ENCODE data around the gene YPEL5. TPM values are rescaled to one million over a fixed set of nuclear protein-coding genes. Genes with fewer than 3 reads are reported as not detected.
A peak's percentile ranks its signal among the peaks of the same experiment; 100 is the strongest.
"Not testable (repeated sequence)": the region's sequence is repeated elsewhere in the genome, so short reads cannot be mapped to it uniquely, and the experiment has no call there.

The YPEL5 gene
- 154 and 187 TPM in 2 replicates for total RNA-seq

DNA sequence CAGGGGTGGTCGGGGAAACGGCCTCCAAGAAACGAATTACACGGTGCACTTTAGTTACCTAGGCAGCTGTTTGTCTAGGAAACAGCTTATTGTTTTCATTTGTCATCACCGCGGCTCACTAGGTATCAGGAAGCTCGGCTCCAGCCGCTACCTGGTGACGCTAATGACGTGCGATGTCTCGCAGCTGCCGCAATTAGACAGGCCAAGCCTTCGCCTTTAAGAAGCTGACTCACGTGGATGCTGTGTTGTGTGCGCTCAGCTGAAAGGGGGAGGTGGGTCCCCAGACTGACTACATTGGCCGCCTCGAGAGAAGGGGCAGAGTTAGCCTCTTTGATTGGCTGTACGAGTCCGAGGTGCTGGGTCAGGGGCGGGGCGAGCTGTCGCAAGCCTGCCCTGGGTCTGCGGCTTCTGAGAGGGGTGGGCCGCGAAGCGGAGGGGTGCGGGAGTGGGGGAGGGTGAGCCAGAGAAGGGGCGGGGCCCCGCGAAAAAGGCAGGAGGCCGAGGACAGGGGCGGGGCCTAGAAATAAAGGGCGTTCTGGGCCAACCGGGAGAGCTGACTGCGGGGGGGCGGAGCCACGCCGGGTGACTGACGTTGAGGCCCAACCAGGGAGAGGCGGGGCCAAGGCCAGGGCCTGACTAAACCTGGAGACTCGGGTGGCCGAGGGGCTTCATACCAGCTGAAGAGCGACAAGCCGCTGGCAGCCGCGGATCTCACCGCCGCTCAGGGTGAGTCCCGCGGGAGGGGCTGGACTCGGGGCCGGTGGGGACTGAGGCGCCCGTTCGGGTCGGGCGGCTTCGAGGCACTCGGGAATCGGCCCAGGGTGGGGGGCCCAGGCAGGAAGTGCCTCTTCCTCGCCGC lies at the start of gene YPEL5:
TSS of gene YPEL5 (plus strand) at position 671 of the 859 bp plus-strand sequence. CDS start 9,645 bp downstream, outside the sequence.
- DNase-seq (ENCODE audit: low read depth): peak; percentile 99

DNA sequence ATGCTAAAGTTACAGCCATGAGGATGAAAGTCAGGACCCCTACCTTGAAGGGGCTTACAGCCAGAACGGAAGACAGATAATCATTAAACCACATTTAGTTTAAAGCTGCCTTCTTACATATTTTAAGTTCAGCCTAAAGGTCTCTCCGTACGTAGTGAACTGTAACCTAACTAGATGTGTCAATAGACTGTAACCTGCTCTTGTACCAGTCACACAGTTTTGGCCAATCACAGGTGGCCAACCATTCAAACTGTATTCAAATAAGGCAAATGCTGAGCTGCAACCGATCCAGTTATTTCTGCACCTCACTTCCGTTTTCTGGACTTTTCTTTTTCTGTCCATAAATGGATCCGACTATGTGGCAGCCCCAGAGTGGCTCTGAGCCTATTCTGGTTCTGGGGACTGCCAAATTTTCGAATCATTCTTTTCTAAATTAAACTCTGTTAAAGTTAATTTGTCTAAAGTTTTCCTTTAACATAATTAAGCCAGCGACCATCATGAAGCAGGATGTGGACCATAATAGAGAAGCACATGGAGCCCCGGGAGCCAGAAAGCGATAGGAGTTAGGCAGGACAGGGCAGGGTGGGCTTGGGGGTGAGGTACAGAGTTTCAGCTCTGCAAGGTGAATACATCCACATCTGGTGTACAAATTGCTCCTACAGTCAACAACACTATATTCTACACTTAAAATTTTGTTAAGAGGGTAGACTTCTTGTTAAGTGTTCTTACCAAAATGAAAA lies 48.4 kb upstream of the YPEL5 start:
- DNase-seq (ENCODE audit: low read depth): peak; percentile 72

DNA sequence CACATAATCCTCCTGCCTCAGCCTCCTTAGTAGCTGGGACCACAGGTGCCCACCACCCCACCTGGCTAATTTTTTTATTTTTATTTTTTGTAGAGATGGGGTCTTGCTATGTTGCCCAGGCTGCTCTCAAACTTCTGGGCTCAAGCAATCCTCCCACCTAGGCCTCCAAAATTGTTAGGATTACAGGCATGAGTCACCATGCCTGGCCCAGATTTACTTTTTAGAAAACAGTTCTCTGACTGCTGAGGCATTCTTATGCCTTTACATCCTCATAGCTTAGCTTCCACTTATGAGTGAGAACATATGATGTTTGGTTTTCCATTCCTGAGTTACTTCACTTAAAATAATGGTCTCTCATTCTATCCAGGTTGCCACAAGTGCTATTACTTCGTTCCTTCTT lies 47.4 kb upstream of the YPEL5 start:
- not testable (repeated sequence) for DNase-seq (ENCODE audit: low read depth)

DNA sequence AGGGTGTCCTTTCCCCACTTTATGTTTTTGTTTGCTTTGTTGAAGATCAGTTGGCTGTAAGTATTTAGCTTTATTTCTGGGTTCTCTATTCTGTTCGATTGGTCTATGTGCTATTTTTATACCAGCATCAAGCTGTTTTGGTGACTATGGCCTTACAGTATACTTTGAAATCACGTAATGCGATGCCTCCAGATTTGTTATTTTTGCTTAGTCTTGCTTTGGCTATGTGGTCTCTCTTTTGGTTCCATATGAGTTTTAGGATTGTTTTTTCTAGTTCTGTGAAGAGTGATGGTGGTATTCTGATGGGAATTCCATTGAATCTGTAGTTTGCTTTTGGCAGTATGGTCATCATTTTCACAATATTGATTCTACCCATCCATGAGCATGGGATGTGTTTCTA lies 46.1 kb upstream of the YPEL5 start:
- DNase-seq (ENCODE audit: low read depth): not testable (repeated sequence)

DNA sequence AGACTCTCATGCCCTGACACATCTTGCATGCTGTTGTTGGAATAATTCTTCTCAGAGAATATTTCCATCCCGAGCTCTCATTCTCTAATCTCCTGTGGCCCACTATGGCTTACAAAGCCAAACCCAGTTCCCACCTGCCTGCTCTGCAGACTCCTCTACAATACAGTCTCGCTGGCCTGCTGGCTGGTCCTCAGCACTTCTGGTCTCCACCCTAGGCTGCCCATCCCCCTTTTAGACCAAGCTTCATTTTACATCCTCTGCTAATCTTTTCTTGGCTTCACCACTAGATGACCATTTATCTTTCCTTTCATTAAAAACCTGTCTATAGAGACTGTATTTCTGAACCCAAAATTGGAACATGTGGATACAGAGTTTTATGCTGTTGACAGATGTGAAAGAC lies 42.5 kb upstream of the YPEL5 start:
- DNase-seq (ENCODE audit: low read depth): no peak

DNA sequence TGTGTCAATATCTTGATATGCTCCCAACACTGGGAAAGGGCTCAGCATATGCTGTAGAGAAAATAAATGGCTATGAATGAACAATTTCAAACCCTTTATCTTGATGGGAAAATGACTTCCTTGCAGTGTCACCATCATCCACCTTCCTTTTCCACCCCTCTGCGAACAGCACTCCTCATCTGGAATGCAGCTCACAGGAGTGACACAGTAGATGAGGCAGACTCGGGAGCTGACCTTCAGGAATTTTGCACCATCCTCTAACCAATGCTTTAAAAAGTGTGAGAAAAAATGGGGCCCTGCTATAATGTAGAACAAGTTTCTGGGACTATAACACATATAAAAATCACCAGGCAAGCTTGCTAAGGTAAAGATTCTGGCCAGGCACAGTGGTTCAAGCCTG lies 41.3 kb upstream of the YPEL5 start:
- no peak for DNase-seq (ENCODE audit: low read depth)

DNA sequence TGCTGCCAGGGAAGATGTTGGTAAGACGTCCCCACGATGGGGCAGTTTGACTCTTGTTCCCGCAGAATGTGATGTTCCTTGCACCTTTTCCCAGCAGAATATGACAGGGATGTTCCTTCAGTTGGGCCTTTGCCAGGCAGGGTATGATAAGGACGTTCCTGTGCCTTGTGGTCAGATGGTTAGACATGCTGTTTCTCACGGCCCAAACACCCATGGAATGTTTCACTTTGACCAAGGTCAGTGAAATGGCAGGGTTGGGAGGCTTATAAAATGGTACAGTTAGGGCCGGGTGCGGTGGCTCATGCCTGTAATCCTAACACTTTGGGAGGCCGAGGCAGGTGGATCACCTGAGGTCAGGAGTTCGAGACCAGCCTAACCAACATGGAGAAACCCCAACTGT lies 40.3 kb upstream of the YPEL5 start:
- DNase-seq (ENCODE audit: low read depth): peak; percentile 58

DNA sequence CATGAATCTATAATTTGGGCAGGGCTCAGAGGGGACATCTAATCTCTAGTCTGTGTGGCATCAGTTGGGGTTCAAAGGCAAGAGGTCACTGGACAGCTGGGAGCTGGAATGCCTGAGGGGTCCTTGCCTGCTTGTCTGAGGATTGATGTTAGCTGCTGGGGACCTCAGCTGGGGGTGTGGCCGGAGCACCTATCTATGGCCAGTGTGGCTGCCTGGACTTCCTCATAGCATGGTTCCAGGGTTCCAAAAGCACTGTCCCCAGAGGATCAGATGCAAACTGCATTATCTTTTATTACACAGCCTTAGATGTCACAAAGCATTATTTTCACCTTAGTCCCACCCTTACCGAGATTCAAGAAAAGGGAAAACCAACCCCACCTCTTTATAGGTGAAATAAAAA lies 38.6 kb upstream of the YPEL5 start:
- DNase-seq (ENCODE audit: low read depth): no peak

DNA sequence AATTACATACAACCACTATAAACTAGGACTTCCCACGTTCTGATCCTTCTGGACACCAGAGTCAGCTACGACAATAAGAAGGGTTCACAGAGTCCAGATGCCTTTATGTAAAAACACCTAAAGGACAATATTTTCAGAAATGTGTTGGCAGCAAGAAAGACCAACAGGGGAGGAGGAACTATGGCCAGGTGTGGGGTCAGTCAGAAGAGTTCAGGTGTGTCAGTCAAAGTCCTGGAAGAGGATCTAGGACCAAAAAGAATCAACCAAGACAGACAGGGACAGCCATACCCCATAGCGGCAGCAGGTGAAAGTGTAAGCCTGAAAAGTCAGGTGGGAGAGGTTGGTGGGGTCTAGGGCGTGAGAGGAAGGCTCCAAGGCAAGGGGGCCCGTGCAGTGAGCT lies 38.0 kb upstream of the YPEL5 start:
- DNase-seq (ENCODE audit: low read depth): no peak

DNA sequence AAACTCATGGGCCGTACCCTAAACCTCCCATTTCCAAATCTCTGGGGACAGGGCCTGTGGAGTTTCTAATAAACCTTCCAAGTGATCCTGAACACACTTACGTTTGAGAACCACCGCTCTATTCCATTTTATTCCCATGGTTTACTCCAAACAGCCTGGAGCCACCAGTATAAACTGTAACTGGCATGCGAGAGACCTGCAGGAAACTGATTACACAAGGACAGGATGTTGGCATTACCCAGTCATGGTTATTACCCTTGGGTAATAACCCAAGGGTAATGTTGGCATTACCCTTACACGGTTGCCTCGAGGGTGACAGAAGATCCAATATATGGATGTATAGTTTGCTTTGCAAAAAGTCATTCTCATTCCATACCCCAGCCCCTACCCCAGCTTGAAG lies 37.0 kb upstream of the YPEL5 start:
- DNase-seq (ENCODE audit: low read depth): peak; percentile 42

DNA sequence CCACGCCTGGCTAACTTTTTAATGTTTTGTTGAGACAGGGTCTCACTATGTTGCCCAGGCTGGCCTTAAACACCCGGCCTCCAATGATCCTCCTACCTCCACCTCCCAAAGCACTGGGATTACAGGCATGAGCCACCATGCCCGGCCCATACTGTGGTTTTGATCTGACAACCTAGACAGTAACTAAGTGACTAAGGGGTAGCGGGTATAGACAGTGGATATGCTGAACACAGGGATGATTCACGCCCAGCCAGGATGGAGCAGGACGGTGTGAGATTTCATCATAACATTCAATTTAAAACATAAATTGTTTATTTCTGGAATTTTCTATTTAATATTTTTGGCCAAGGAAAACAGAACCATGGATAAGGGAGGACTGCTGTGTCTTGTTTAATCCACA lies 36.0 kb upstream of the YPEL5 start:
- DNase-seq (ENCODE audit: low read depth): no peak

DNA sequence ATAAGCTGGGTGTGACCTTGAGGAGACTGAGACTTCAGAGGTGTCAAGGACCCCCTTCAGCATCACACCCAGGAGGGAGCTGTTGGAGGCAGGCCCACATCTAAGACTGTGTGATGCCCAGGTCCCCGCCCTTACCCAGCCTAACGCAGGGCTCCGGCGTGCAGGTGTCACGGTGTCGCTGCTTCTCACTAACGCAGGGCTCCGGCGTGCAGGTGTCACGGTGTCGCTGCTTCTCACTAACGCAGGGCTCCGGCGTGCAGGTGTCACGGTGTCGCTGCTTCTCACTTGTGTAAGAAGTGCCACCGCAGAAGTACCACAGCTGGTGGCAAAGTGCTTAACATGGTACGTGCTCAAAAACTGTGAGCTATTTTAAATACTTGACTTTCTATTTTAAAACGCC lies 35.6 kb upstream of the YPEL5 start:
- DNase-seq (ENCODE audit: low read depth): not testable (repeated sequence)

DNA sequence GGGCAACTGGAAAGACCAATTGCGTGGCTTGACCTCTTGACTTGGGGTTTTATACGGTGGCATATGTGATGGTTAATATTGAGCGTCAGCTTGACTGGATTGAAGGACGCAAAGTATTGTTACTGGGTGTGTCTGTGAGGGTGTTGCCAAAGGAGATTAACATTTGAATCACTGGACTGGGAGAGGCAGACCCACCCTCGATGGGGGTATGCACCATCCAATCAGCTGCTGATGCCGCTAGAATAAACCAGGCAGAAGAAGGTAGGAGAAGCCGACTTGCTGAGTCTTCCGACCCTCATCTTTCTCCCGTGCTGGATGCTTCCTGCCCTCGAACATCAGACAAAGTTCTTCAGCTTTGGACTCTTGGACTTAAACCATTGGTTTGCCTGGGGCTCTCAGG lies 34.2 kb upstream of the YPEL5 start:
- no peak for DNase-seq (ENCODE audit: low read depth)

DNA sequence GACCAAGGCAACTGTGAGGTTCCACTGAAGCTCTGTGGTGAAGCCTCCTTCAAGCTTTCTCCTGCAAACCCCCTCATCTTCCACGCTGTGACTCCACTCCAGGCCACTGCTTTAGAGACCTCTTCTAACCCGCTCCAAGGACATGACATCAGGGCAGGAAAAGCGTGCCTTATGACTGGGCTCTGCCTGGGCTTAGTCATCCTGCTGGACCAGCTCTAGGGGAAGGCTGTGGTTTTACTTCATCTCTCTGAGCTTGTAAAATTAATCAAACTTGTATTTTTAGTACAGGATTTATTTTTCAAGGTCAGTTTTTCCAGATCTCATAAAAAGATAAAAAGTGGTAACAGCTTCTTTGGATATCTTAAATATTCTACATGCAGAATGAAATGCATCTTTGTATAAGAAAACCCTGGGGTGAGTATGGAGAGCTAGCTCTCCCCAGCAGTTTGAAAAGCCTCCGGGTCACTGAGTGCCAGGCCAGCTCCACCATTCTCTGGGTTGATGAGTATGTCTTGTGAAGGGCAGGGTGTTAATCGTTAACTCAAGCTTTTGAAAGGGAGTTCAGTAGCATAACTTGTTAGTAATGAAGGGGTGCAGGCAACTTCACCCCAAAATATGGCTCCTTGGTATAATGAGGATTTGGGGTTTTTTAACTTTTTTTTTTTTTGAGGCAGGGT lies 33.1 kb upstream of the YPEL5 start:
- DNase-seq (ENCODE audit: low read depth): peak; percentile 89

DNA sequence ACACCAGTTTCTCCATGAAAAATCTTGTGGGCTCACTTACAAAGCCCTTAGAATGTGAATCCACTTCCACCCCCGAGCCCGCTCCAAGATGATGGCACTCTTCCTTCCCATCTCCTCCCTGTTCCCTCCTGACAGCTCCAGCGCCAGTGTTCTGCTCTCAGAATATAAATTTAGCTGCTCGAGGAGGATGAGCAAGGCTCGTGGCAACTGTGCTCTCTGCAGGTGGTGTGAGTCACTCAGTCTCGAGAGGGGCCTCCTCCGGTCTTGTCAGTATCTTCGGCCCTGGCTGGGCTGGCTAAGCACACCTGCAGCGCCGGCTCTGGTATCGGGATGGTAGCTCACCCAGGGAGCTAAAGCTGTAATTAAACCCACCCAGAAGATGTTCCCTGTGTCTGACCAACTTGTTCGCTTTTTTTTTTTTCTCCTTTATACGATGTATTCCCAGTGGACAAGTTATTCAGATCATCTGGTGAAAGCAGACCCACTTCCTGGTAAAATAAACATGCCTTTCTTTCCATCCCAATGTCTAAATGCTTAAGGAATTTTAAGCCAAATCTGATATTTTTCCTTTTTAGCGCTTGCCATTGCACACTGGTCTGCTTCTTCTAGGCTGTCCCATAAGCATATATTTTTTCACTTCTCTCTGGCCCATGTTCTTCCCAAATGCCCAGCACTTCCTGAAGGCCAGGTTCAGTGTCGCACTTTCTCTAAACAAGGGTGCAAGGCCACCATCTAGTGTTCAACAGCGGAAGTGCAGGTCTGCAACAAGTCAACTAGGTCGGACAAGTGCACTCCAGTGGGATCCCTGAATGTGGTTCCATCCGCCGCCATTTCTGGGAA lies 31.4 kb upstream of the YPEL5 start:
- DNase-seq (ENCODE audit: low read depth): peak; percentile 81

DNA sequence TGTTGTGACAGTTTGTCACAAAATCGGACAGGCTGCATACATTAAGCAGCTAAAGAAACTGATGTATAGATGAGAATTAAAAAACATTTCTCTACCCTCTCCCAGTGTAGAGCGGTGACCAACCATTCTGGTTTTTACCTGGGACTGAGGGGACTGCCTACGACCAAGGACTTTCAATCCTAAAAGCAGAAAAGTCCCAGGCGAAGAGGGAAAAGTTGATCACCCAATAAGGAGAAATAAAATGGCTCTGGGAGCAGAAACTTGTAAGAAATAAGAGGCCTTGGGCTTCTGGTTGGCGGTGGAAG lies 30.9 kb upstream of the YPEL5 start:
- DNase-seq (ENCODE audit: low read depth): no peak

DNA sequence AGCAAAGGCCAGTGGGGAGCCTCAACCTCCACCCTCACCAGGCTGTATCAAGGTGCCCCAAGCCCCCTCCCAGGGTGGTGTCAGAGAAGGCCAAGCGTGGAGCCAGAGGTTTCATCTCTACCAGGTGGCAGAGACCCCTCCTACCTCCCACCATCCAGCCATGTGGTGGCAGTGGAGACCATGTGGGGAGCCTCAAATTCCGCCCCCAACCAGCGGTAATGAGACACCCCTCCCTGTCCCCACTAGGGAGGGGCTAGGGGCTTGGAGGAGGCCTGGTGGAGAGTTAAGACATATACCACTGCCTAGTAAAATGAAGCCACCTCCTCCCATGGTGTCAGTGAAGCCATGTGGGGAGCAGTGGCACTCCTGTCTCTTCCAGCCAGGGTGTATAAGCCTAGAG lies 24.4 kb upstream of the YPEL5 start:
- DNase-seq (ENCODE audit: low read depth): no peak

DNA sequence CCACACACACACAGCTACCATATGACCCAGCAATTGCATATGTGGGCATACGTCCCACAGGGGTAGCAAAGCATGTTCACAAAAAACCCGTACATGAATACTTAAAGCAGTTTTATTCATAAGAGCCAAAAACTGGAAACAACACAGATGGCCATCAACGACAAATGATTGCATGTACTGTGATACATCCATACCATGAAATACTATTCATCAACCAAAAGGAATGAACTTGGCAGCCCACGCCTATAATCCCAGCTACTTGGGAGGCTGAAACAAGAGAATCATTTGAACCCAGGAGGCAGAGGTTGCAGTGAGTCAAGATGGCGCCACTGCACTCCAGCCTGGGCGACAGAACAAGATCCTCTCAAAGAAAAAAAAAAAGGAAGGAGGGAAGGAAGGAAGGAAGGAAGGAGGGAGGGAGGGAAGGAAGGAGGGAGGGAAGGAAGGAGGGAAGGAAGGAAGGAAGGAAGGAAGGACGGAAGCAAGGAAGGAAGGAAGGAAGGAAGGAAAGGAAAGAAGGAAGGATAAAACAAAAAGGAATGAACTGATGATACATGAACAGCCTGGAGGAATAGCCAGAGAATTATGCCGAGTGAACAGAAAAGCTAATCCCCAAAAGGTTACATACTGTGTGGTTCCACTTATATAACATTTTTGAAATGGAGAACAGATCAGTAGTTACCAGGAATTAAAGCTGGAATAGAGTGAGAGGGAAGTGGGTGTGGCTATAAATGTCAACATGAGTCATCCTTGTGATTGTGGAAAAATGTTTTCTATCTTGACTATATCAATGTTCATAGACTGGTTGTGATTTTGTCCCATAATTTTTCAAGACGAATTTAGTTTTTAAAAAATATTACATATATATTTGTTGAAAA lies 19.6 kb upstream of the YPEL5 start:
- peak; percentile 27 for DNase-seq (ENCODE audit: low read depth)

DNA sequence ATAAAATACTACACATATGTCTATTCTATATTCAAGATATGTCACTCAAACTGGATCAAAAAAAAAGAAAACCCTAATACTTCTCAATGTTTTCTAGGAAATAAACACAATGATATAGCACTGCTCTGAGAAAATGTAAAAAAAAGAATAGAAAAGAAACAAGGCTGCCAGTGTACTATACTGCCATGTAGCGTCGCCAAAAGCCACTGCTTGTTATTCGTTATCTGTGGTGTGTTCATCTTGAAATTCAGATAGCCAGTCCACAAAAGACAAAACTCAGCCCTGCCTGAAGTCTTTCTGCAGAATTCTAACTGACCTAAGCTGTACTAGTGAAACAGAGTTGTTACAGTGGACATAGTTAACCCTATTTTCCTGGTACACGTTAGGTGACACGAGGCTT lies 12.2 kb upstream of the YPEL5 start:
- no peak for DNase-seq (ENCODE audit: low read depth)

DNA sequence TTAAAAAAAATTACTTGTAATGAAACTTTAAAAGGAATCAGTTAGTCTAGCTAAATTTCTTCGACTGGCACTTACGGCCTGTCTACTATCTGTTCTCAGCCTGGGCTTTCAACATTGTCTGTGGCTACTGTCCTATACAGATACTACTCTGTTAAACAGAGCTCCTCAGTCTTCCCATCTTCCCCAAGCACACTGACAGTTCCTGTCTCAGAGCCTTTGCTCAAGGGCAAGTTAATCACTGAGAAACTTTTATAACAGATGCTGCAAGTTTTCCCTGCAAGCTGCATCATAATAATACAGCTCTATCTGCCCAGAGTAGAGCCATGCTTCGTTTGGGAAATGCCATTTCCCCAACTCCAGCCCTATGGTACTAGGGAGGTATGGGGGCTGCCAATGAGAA lies 11.3 kb upstream of the YPEL5 start:
- no peak for DNase-seq (ENCODE audit: low read depth)

Measured in renal cortical epithelial cell (primary cell).